ENCODE measurements around the gene FSTL5.

The FSTL5 gene

GRCh38 chr4:161419822-161420221 lies 744.0 kb downstream of the FSTL5 start:
- no peak for DNase-seq

GRCh38 chr4:161411901-161412300 lies 751.9 kb downstream of the FSTL5 start:
- no peak for DNase-seq

GRCh38 chr4:161404346-161405110 lies 759.3 kb downstream of the FSTL5 start:
- DNase-seq: no peak

- DNase-seq: no peak
Measured at GRCh38 chr4:161403781-161404180, 760.0 kb downstream of the FSTL5 start.

- DNase-seq: no peak
Measured at GRCh38 chr4:161393602-161394001, 770.2 kb downstream of the FSTL5 start.

GRCh38 chr4:161382655-161383054 lies 781.1 kb downstream of the FSTL5 start:
- DNase-seq: no peak

GRCh38 chr4:161376275-161376674 lies 787.5 kb downstream of the FSTL5 start:
- no peak for DNase-seq

- no peak for DNase-seq
Measured at GRCh38 chr4:161364681-161365080, 799.1 kb downstream of the FSTL5 start.

GRCh38 chr4:161360982-161361381 lies 802.8 kb downstream of the FSTL5 start:
- no peak for DNase-seq

- no peak for DNase-seq
Measured at GRCh38 chr4:161359491-161359890, 804.3 kb downstream of the FSTL5 start.

GRCh38 chr4:161356351-161356750 lies 807.4 kb downstream of the FSTL5 start:
- no peak for DNase-seq

GRCh38 chr4:161350946-161351345 lies 812.9 kb downstream of the FSTL5 start:
- DNase-seq: no peak

- no peak for DNase-seq
Measured at GRCh38 chr4:161345741-161346140, 818.1 kb downstream of the FSTL5 start.

- no peak for DNase-seq
Measured at GRCh38 chr4:161343569-161343950, 820.2 kb downstream of the FSTL5 start.

GRCh38 chr4:161342881-161343568 lies 820.8 kb downstream of the FSTL5 start:
- DNase-seq: no peak

GRCh38 chr4:161336621-161337020 lies 827.2 kb downstream of the FSTL5 start:
- DNase-seq: no peak

GRCh38 chr4:161336016-161336530 lies 827.7 kb downstream of the FSTL5 start:
- no peak for DNase-seq
